ENCODE measurements around the gene PCYT1A.

The PCYT1A gene

GRCh38 chr3:196203846-196204245 lies 83.7 kb downstream of the PCYT1A start:
- no peak for TF ChIP-seq CTCF (conservative IDR thresholded peaks at IDR 0.05; ENCODE audit: low read depth)
- DNase-seq (ENCODE audit: low spot score) = no peak
- ChIA-PET POLR2A (ENCODE audit: low non-redundant PET) (no interaction called here), CTCF (interaction anchor here (0.6 to 0.7 kb wide), 2 partner anchors 17 to 155 kb away, joined by 3 to 4 read pairs; no protein-coding TSS in a partner anchor)
- no peak overlapping the region for H3K27ac ChIP-seq

GRCh38 chr3:196202516-196202970 lies 85.0 kb downstream of the PCYT1A start:
- ChIA-PET CTCF (no interaction called here), POLR2A (ENCODE audit: low non-redundant PET) (no interaction called here)
- DNase-seq (ENCODE audit: low spot score) = no peak
- H3K27ac ChIP-seq = no peak overlapping the region
- no peak for TF ChIP-seq CTCF (conservative IDR thresholded peaks at IDR 0.05; ENCODE audit: low read depth)

- ChIA-PET CTCF (interaction anchor here (0.6 to 4.0 kb wide), 2 partner anchors 126 to 340 kb away, joined by 3 to 16 read pairs; no protein-coding TSS in a partner anchor), POLR2A (ENCODE audit: low non-redundant PET) (interaction anchor here (0.5 kb wide), 1 partner anchor 126 kb away, joined by 4 read pairs; no protein-coding TSS in a partner anchor)
- no peak for DNase-seq (ENCODE audit: low spot score)
- no peak for TF ChIP-seq CTCF (conservative IDR thresholded peaks at IDR 0.05; ENCODE audit: low read depth)
- H3K27ac ChIP-seq = no peak overlapping the region
These were observed 88.5 kb downstream of the PCYT1A start for GRCh38 chr3:196198771-196199753.

GRCh38 chr3:196198081-196198675 lies 89.3 kb downstream of the PCYT1A start:
- TF ChIP-seq CTCF (conservative IDR thresholded peaks at IDR 0.05; ENCODE audit: low read depth) = no peak
- ChIA-PET POLR2A (ENCODE audit: low non-redundant PET) (no interaction called here), CTCF (interaction anchor here (0.6 to 4.0 kb wide), 2 partner anchors 125 to 339 kb away, joined by 3 to 16 read pairs; no protein-coding TSS in a partner anchor)

GRCh38 chr3:196197524-196197923 lies 90.0 kb downstream of the PCYT1A start:
- no peak overlapping the region for H3K27ac ChIP-seq
- ChIA-PET POLR2A (ENCODE audit: low non-redundant PET) (no interaction called here), CTCF (interaction anchor here (0.7 to 4.0 kb wide), 3 partner anchors 9 to 386 kb away, joined by 4 to 16 read pairs (median 6); partner anchors contain the start of gene MUC4)
- DNase-seq (ENCODE audit: low spot score) = no peak
- TF ChIP-seq CTCF (conservative IDR thresholded peaks at IDR 0.05; ENCODE audit: low read depth) = no peak

More at GRCh38 chr3:196198081-196198675, 89.3 kb downstream of the PCYT1A start:
- no peak for DNase-seq (ENCODE audit: low spot score)
- H3K27ac ChIP-seq = no peak overlapping the region

GRCh38 chr3:196195664-196196265 lies 91.8 kb downstream of the PCYT1A start:
- DNase-seq (ENCODE audit: low spot score) = no peak
- TF ChIP-seq CTCF (conservative IDR thresholded peaks at IDR 0.05; ENCODE audit: low read depth) = no peak
- ChIA-PET POLR2A (ENCODE audit: low non-redundant PET) (interaction anchor here (0.8 kb wide), 1 partner anchor 120 kb away, joined by 3 read pairs; no protein-coding TSS in a partner anchor), CTCF (interaction anchor here (0.5 to 4.0 kb wide), 5 partner anchors 60 to 1003 kb away, joined by 3 to 16 read pairs (median 3); no protein-coding TSS in a partner anchor)
- 0 out of 2 replicates have a peak overlapping the region, but pooled peaks have one; percentile 2 for H3K27ac ChIP-seq
